Measurements from ENCODE around the gene FGFR3. TPM values are rescaled to one million over a fixed set of nuclear protein-coding genes. Genes with fewer than 3 reads are reported as not detected.

The FGFR3 gene
- total and polyA plus RNA-seq, 9 of the 15 experiments (the other 6 are each of a cell fraction or from before 2014, with no cell fraction given) = 1.2 to 60.4 (median 12.7) TPM

GRCh38 chr4:1784789-1785591, 8.1 kb upstream of the FGFR3 start (continued):
- TF ChIP-seq MAZ (CRISPR knock-in tag; conservative IDR thresholded peaks at IDR 0.05 in 1 of 2, IDR thresholded peaks at IDR 0.05 in 1 of 2) = peak; percentile 56 to 85
- TF ChIP-seq COPS2 (conservative IDR thresholded peaks at IDR 0.05) = no peak
- peak in 2 of 3 experiments; percentile 20 to 30 for TF ChIP-seq YY1 (IDR thresholded peaks at IDR 0.05; ENCODE audit: borderline replicate concordance in 1 of 3, control insufficient read depth in 1 of 3, extremely low read depth in 1 of 3, insufficient read depth in 3 of 3, insufficient read length in 1 of 3, insufficient replicate concordance in 2 of 3, low read depth in 1 of 3, low read length in 2 of 3)
- no peak for TF ChIP-seq E2F5 (CRISPR knock-in tag; IDR thresholded peaks at IDR 0.05)
- no peak for TF ChIP-seq HMG20A (CRISPR knock-in tag; conservative IDR thresholded peaks at IDR 0.05)
- TF ChIP-seq ZNF212 (CRISPR knock-in tag; IDR thresholded peaks at IDR 0.05) = no peak
- no peak for TF ChIP-seq ATF2 (CRISPR knock-in tag; IDR thresholded peaks at IDR 0.05)
- TF ChIP-seq ZNF140 (CRISPR knock-in tag; IDR thresholded peaks at IDR 0.05) = peak; percentile 15; the same call in 1 of the 2 replicates
- TF ChIP-seq ZNF778 (CRISPR knock-in tag; IDR thresholded peaks at IDR 0.05) = no peak
- TF ChIP-seq SMARCA4 (IDR thresholded peaks at IDR 0.05) = peak; percentile 87
- no peak for TF ChIP-seq EWSR1 (IDR thresholded peaks at IDR 0.05; ENCODE audit: borderline replicate concordance, low read depth, partially characterized antibody)
- TF ChIP-seq ZNF766 (CRISPR knock-in tag; conservative IDR thresholded peaks at IDR 0.05) = no peak
- no peak for TF ChIP-seq ZHX1 (conservative IDR thresholded peaks at IDR 0.05; ENCODE audit: low read length)
- TF ChIP-seq ZKSCAN8 (CRISPR knock-in tag; IDR thresholded peaks at IDR 0.05) = no peak
- no peak for TF ChIP-seq HMBOX1 (IDR thresholded peaks at IDR 0.05)
- TF ChIP-seq ZNF121 (CRISPR knock-in tag; conservative IDR thresholded peaks at IDR 0.05) = no peak
- no peak for TF ChIP-seq SFPQ (IDR thresholded peaks at IDR 0.05; ENCODE audit: low read depth, low read length)
- no peak for TF ChIP-seq KAT2B (IDR thresholded peaks at IDR 0.05; ENCODE audit: low read depth, low read length)
- no peak for TF ChIP-seq ELF2 (CRISPR knock-in tag; IDR thresholded peaks at IDR 0.05)
